Panc1 (cell line): ENCODE data around the gene SETD7. TPM values are rescaled to one million over a fixed set of nuclear protein-coding genes. Genes with fewer than 3 reads are reported as not detected.

ENCODE experiments used
- ATAC-seq: fragments of 200-7000 bp; cut with Tn5 transposase; 2 replicates; pipeline ENCODE4 v1.9.1; 2020; ENCODE audit warnings: mild to moderate bottlenecking, moderate library complexity
- BruUV-seq: library from RNA; stranded (reverse); fragments of 400-500 nt; replicated peaks from 2 replicates; lab custom pipeline; 2021; lab: Mats Ljungman, UMichigan
- CTCF ChIA-PET: fragments of 300-600 bp; sonication (Branson Sonifier 250); formaldehyde crosslinking; loops from one replicate; lab custom pipeline; 2022; ENCODE audit warnings: antibody characterized with exemption; lab: Charles Lee
- POLR2A ChIA-PET: fragments of 300-600 bp; sonication (Branson Sonifier 250); formaldehyde crosslinking; loops from one replicate; lab custom pipeline; 2022; ENCODE audit warnings: antibody characterized with exemption; lab: Charles Lee
- DNase-seq: peaks from one replicate; pipeline ENCODE4 v3.0.0-alpha.2; 2010; ENCODE audit warnings: low read depth, low spot score
- H3K27ac ChIP-seq: 2 replicates; pipeline ENCODE4 v1.5.1; 2011; ENCODE audit warnings: mild to moderate bottlenecking, low read length, inconsistent platforms
- H3K27me3 ChIP-seq: fragments of 200-500 bp; sonication (Bioruptor generic); 2 replicates; pipeline ENCODE4 v1.6.0; 2014; ENCODE audit warnings: low read length, inconsistent platforms; ENCODE audit not compliant: control insufficient read depth, insufficient read depth
- H3K36me3 ChIP-seq: fragments of 200-500 bp; sonication (Bioruptor generic); 2 replicates; pipeline ENCODE4 v1.5.1; 2014; ENCODE audit warnings: inconsistent platforms, mild to moderate bottlenecking, low read length, moderate library complexity; ENCODE audit not compliant: control insufficient read depth, insufficient read depth
- H3K4me1 ChIP-seq: 2 replicates; pipeline ENCODE4 v1.5.1; 2011; ENCODE audit warnings: inconsistent platforms, mild to moderate bottlenecking, low read length, moderate library complexity; ENCODE audit not compliant: control insufficient read depth, insufficient read depth
- H3K4me3 ChIP-seq, 2 experiments: 2 replicates each; pipeline ENCODE4 v1.5.1; 2011 to 2012; ENCODE audit warnings: low read depth in 2 of 2, low read length in 2 of 2, mild to moderate bottlenecking in 2 of 2, inconsistent platforms in 1 of 2, moderate library complexity in 1 of 2
- H3K9me3 ChIP-seq: fragments of 200-500 bp; sonication (Bioruptor generic); 2 replicates; pipeline ENCODE4 v1.5.1; 2014; ENCODE audit warnings: low read depth, mild to moderate bottlenecking, inconsistent platforms, low read length, moderate library complexity; ENCODE audit not compliant: control insufficient read depth, insufficient read depth
- REST ChIP-seq, 2 experiments: IDR thresholded peaks; 2 replicates each; pipeline ENCODE4 v1.6.1; 2011 to 2012; ENCODE audit warnings: low read depth in 2 of 2, control low read depth in 1 of 2, low read length in 1 of 2, mild to moderate bottlenecking in 1 of 2, moderate library complexity in 1 of 2; ENCODE audit not compliant: insufficient read depth in 1 of 2
- SIN3A ChIP-seq: IDR thresholded peaks from 2 replicates; pipeline ENCODE4 v1.6.1; 2012; ENCODE audit warnings: low read depth, mild to moderate bottlenecking, low read length, moderate library complexity, borderline replicate concordance; ENCODE audit not compliant: insufficient read depth
- TCF7L2 ChIP-seq: IDR thresholded peaks from 2 replicates; pipeline ENCODE4 v1.6.1; 2011; ENCODE audit warnings: mild to moderate bottlenecking, low read depth, low read length, inconsistent platforms
- in situ Hi-C: cut with HindIII; loops from 2 replicates; pipeline ENCODE4 v1.10.0; 2016; ENCODE audit warnings: low sequenced_read_pairs, low pct_unique_long_range_greater_than_20kb
- intact Hi-C: fragments of 100-400 bp; cut with micrococcal nuclease; formaldehyde crosslinking; loops from one replicate; pipeline ENCODE4 v1.10.0; 2022; ENCODE audit not compliant: unreplicated experiment
- total RNA-seq: library from RNA; stranded (reverse); gene quantifications from one replicate; pipeline ENCODE4 v1.2.1, GENCODE V29; 2021; ENCODE audit not compliant: unreplicated experiment
- TF ChIP-seq, protein P1 (sequence below): fragments of 450-650 bp; IDR thresholded peaks from 2 replicates; pipeline ENCODE4 v1.5.1; 2017; ENCODE audit warnings: mild to moderate bottlenecking

SETD7 gene
- total RNA-seq, 1 experiment from 2014 or later = 24.8 TPM

DNA sequence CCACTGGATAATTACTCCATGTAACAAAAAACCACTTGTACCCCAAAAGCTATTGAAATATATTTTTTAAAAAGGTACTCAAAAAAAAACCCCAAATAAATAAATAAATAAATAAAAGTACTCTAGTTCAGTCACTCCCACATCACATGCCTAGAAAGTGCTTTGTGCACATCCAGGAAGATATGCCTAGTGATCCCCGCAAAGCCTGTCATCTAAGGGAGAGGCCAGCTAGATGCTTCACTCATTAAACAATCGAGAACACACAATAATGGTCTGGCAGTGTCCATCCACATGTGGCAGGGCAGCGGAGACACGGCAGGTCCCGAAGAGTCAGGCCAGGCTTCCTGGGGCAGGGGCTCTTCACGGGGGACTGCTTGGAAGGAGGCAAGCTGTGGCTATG, 54.5 kb downstream of the SETD7 start:
- ChIA-PET POLR2A (interaction anchor here (0.6 kb wide), 1 partner anchor 14 kb away, joined by 5 read pairs; no protein-coding TSS in a partner anchor), CTCF (no interaction called here)
- Histone ChIP-seq H3K9me3 (no peaks in the 10 kb centered on the region), H3K4me3 (no peak overlapping the region), H3K27me3 (no peaks in the 10 kb centered on the region), H3K27ac (no peak overlapping the region), H3K4me1 (no peaks in the 10 kb centered on the region), H3K36me3 (no peaks in the 10 kb centered on the region)
- intact Hi-C loops (no loop called here), in situ Hi-C loops (no loop called here)
- DNase-seq (no peak), ATAC-seq (no peak)
- TF ChIP-seq TCF7L2 (no peak), REST (IDR thresholded peaks at IDR 0.05; ENCODE audit: insufficient read depth in 1 of 2, low read depth in 2 of 2, low read length in 1 of 2) (no peak)
- TF ChIP-seq, protein P1, sequence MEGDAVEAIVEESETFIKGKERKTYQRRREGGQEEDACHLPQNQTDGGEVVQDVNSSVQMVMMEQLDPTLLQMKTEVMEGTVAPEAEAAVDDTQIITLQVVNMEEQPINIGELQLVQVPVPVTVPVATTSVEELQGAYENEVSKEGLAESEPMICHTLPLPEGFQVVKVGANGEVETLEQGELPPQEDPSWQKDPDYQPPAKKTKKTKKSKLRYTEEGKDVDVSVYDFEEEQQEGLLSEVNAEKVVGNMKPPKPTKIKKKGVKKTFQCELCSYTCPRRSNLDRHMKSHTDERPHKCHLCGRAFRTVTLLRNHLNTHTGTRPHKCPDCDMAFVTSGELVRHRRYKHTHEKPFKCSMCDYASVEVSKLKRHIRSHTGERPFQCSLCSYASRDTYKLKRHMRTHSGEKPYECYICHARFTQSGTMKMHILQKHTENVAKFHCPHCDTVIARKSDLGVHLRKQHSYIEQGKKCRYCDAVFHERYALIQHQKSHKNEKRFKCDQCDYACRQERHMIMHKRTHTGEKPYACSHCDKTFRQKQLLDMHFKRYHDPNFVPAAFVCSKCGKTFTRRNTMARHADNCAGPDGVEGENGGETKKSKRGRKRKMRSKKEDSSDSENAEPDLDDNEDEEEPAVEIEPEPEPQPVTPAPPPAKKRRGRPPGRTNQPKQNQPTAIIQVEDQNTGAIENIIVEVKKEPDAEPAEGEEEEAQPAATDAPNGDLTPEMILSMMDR = no peak
- BruUV-seq = no TSS peak

- in situ Hi-C loops = no loop called here
- CTCF ChIA-PET = no interaction called here
- no peak for TF ChIP-seq TCF7L2
- TF ChIP-seq REST (IDR thresholded peaks at IDR 0.05; ENCODE audit: insufficient read depth in 1 of 2, low read depth in 2 of 2, low read length in 1 of 2) = no peak
- TF ChIP-seq SIN3A = no peak
- TF ChIP-seq, protein P1 = no peak
- H3K9me3 ChIP-seq = no peaks in the 10 kb centered on the region
- H3K4me1 ChIP-seq = no peaks in the 10 kb centered on the region
- intact Hi-C loops = no loop called here
- DNase-seq (no peak), ATAC-seq (no peak)
- H3K4me3 ChIP-seq = no peak overlapping the region
- H3K27me3 ChIP-seq = no peaks in the 10 kb centered on the region
- no TSS peak for BruUV-seq
- POLR2A ChIA-PET = interaction anchor here (0.6 kb wide), 1 partner anchor 13 kb away, joined by 5 read pairs; no protein-coding TSS in a partner anchor
- no peak overlapping the region for H3K27ac ChIP-seq
- H3K36me3 ChIP-seq = no peaks in the 10 kb centered on the region
These were observed 54.9 kb downstream of the SETD7 start for GRCh38 chr4:139501117-139501516.
